ENCODE results near the gene TAF4. TPM values are rescaled to one million over a fixed set of nuclear protein-coding genes. Genes with fewer than 3 reads are reported as not detected.

TAF4 gene
- total RNA-seq, 6 experiments from 2014 or later: 9.0 to 13.0 (median 11.3) TPM

DNA sequence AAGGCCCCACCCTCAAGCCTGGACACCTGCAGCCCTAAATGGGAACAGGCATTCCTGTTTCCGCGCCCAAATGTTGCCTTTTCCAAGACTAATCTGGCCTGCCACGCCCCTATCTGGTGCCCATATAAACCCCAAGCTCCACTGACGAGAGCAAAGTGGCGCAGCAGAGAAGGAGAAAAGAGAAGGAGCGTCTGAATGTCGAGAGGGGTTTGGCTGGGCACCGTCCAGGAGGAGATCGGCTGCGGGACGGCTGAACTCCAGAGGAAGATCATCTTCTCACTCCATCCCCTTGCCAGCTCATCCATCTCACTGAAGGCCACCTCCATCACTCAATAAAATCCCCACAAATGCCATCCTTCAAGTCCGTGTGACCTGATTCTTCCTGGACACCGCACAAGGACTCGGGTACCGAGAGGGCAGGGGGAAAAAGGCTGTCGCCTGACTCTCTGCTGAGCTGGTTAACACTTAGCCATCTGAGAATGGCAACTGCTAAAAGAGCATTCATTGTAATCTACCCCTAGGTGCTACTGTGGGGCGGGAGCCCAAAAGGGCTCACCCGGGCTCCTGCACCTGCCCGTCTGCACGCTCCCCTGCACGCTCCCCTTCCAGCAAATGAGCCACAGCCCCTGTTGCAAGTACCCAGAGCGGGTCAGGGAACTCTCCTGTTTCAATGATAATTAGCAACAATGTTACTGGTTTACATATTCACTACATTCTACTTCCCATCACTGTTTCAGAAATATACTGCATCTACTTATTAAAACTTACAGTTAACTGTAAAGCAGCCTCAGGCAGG lies 23.5 kb downstream of the TAF4 start:
- Histone ChIP-seq H3K4me3 (no peak overlapping the region), H3K9me3 (no peaks in the 10 kb centered on the region), H3K4me1 (peaks cover 0 to 28% (median 5%) of the 10 kb centered on the region in 4 donors), H3K27ac (peak overlapping the region in 1 of 3 donors; percentile 35), H3K36me3 (no peaks in the 10 kb centered on the region), H3K27me3 (no peaks in the 10 kb centered on the region)
- DNase-seq (peak in 1 of 3 donors; percentile 29), ATAC-seq (no peak)
- TF ChIP-seq, protein P1, sequence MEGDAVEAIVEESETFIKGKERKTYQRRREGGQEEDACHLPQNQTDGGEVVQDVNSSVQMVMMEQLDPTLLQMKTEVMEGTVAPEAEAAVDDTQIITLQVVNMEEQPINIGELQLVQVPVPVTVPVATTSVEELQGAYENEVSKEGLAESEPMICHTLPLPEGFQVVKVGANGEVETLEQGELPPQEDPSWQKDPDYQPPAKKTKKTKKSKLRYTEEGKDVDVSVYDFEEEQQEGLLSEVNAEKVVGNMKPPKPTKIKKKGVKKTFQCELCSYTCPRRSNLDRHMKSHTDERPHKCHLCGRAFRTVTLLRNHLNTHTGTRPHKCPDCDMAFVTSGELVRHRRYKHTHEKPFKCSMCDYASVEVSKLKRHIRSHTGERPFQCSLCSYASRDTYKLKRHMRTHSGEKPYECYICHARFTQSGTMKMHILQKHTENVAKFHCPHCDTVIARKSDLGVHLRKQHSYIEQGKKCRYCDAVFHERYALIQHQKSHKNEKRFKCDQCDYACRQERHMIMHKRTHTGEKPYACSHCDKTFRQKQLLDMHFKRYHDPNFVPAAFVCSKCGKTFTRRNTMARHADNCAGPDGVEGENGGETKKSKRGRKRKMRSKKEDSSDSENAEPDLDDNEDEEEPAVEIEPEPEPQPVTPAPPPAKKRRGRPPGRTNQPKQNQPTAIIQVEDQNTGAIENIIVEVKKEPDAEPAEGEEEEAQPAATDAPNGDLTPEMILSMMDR (IDR thresholded peaks at IDR 0.05): no peak
- intact Hi-C loops (cut with DNase I): no loop called here
- 95% methylated on average over 16 of the region's 22 CpGs for WGBS (ENCODE audit: insufficient coverage, low coverage, low lambda C conversion rate, missing lambda C conversion rate)

GRCh38 chr20:62040933-62041332 lies 24.7 kb downstream of the TAF4 start:
- intact Hi-C loops (cut with DNase I): no loop called here
- 83% methylated on average over 4 of the region's 13 CpGs for WGBS (ENCODE audit: insufficient coverage, low coverage, low lambda C conversion rate, missing lambda C conversion rate)
- TF ChIP-seq POLR2A (IDR thresholded peaks at IDR 0.05): no peak
- TF ChIP-seq, protein P1 (IDR thresholded peaks at IDR 0.05): no peak

GRCh38 chr20:62040381-62040922 lies 25.2 kb downstream of the TAF4 start:
- Histone ChIP-seq H3K27me3 (no peaks in the 10 kb centered on the region), H3K9me3 (no peaks in the 10 kb centered on the region), H3K36me3 (no peaks in the 10 kb centered on the region), H3K4me1 (peaks cover 0 to 24% (median 5%) of the 10 kb centered on the region in 4 donors), H3K27ac (no peak overlapping the region), H3K4me3 (no peak overlapping the region)
- ATAC-seq: no peak
- DNase-seq: peak in 1 of 3 donors; percentile 19
- intact Hi-C loops (cut with DNase I): no loop called here
- 95% methylated on average over 17 of the region's 25 CpGs for WGBS (ENCODE audit: insufficient coverage, low coverage, low lambda C conversion rate, missing lambda C conversion rate)
- TF ChIP-seq POLR2A (IDR thresholded peaks at IDR 0.05): no peak

More at GRCh38 chr20:62040933-62041332, 24.7 kb downstream of the TAF4 start:
- Histone ChIP-seq H3K36me3 (no peaks in the 10 kb centered on the region), H3K27ac (no peak overlapping the region), H3K4me1 (peaks cover 0 to 28% (median 5%) of the 10 kb centered on the region in 4 donors), H3K4me3 (no peak overlapping the region), H3K9me3 (no peaks in the 10 kb centered on the region), H3K27me3 (no peaks in the 10 kb centered on the region)
- DNase-seq (peak in 1 of 3 donors; percentile 26), ATAC-seq (no peak)

- Histone ChIP-seq H3K27ac (no peak overlapping the region), H3K4me1 (peaks cover 0 to 18% (median 5%) of the 10 kb centered on the region in 4 donors), H3K4me3 (no peak overlapping the region), H3K9me3 (no peaks in the 10 kb centered on the region), H3K27me3 (no peaks in the 10 kb centered on the region), H3K36me3 (no peaks in the 10 kb centered on the region)
- WGBS (ENCODE audit: insufficient coverage, low coverage, low lambda C conversion rate, missing lambda C conversion rate): 89% methylated on average over 5 of the region's 6 CpGs
- no peak for DNase-seq
- no peak for TF ChIP-seq POLR2A (IDR thresholded peaks at IDR 0.05)
- TF ChIP-seq, protein P1 (IDR thresholded peaks at IDR 0.05): no peak
- no peak for ATAC-seq
- intact Hi-C loops (cut with DNase I): no loop called here
Measured at GRCh38 chr20:62039738-62040137, 25.9 kb downstream of the TAF4 start.
